Measurements from ENCODE around the gene ATAD3A.
"Not testable (repeated sequence)": the region's sequence is repeated elsewhere in the genome, so short reads cannot be mapped to it uniquely, and the experiment has no call there.

DNA sequence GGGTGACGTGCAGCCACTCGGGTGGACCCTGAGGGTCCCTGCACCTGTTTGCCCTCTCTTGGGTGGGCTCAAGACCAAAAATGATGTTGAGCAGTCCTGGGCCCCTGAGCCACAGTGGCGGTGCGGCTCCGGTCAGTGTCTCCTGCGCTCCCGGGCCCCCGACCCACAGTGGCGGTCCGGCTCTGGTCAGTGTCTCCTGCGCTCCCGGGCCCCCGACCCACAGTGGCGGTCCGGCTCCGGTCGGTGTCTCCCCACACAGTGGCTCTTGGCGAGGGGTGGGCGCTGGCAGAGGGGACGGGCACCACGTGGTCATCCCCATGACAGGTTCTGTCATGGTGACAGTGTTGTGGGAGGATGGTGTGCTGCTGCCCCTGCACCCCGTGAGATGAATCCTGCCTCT lies 17.7 kb upstream of the ATAD3A start:
- TF ChIP-seq, protein P1, sequence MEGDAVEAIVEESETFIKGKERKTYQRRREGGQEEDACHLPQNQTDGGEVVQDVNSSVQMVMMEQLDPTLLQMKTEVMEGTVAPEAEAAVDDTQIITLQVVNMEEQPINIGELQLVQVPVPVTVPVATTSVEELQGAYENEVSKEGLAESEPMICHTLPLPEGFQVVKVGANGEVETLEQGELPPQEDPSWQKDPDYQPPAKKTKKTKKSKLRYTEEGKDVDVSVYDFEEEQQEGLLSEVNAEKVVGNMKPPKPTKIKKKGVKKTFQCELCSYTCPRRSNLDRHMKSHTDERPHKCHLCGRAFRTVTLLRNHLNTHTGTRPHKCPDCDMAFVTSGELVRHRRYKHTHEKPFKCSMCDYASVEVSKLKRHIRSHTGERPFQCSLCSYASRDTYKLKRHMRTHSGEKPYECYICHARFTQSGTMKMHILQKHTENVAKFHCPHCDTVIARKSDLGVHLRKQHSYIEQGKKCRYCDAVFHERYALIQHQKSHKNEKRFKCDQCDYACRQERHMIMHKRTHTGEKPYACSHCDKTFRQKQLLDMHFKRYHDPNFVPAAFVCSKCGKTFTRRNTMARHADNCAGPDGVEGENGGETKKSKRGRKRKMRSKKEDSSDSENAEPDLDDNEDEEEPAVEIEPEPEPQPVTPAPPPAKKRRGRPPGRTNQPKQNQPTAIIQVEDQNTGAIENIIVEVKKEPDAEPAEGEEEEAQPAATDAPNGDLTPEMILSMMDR (conservative IDR thresholded peaks at IDR 0.05 in 1 of 2, IDR thresholded peaks at IDR 0.05 in 1 of 2; ENCODE audit: extremely low read depth in 1 of 2, insufficient read depth in 1 of 2, low read depth in 1 of 2, low read length in 2 of 2): not testable (repeated sequence)
- TF ChIP-seq EZH2 (IDR thresholded peaks at IDR 0.05; ENCODE audit: borderline replicate concordance, low read length): not testable (repeated sequence)

Data from mammary epithelial cell (primary cell).